Activated CD4-positive, alpha-beta T cell treated with anti-CD3 and anti-CD28 coated beads, Interleukin-2, amount 50 U/mL, for 16 hours (primary cell): ENCODE results near the gene LBHD1.
"Not testable (repeated sequence)": the region's sequence is repeated elsewhere in the genome, so short reads cannot be mapped to it uniquely, and the experiment has no call there.

Source experiments
- DNase-seq: peaks from one replicate; pipeline ENCODE4 v3.0.0-alpha.2; 2020

LBHD1 gene

GRCh38 chr11:62671608-62672389 lies at the start of gene LBHD1, which contains the start of gene UQCC3:
Gene LBHD1 (minus strand): TSS chr11:62672267. CDS start chr11:62670031, 2,236 bp downstream.
Gene UQCC3 (plus strand): TSS chr11:62671673. CDS start chr11:62671746, 73 bp downstream.
- peak; percentile 96 for DNase-seq

DNA sequence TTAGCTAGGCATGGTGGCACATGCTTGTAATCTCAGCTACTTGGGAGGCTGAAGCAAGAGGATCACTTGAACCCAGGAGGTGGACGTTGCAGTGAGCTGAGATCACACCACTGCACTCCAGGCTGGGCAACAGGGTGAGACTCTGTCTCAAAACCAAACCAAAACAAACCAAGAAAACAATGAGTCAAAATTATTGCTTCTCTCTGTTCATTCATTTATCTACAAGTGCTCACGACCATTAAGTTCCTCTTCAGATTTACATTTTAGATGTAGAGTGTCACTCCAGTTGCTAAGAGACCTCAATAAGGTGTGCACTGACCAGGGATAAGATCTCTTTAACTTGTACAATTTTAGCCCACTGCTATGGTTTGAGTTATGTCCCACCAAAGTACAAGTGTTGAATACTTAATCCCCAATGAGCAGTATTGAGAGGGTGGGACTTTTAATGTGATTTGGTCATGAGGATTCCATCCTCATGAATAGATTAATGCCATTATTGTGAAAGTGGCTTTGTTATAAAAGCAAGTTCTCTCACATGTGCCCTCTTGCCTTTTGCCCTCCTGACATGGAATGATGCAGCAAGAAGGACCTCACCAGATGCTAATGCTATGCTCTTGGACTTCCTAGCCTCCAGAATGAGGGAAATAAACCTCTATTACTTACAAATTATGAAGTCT lies 47.4 kb upstream of the LBHD1 start:
- peak; percentile 39 for DNase-seq

- DNase-seq: no peak
Observed at GRCh38 chr11:62716816-62717215, 44.7 kb upstream of the LBHD1 start.

- DNase-seq: no peak
Observed at GRCh38 chr11:62716206-62716605, 44.1 kb upstream of the LBHD1 start.

DNA sequence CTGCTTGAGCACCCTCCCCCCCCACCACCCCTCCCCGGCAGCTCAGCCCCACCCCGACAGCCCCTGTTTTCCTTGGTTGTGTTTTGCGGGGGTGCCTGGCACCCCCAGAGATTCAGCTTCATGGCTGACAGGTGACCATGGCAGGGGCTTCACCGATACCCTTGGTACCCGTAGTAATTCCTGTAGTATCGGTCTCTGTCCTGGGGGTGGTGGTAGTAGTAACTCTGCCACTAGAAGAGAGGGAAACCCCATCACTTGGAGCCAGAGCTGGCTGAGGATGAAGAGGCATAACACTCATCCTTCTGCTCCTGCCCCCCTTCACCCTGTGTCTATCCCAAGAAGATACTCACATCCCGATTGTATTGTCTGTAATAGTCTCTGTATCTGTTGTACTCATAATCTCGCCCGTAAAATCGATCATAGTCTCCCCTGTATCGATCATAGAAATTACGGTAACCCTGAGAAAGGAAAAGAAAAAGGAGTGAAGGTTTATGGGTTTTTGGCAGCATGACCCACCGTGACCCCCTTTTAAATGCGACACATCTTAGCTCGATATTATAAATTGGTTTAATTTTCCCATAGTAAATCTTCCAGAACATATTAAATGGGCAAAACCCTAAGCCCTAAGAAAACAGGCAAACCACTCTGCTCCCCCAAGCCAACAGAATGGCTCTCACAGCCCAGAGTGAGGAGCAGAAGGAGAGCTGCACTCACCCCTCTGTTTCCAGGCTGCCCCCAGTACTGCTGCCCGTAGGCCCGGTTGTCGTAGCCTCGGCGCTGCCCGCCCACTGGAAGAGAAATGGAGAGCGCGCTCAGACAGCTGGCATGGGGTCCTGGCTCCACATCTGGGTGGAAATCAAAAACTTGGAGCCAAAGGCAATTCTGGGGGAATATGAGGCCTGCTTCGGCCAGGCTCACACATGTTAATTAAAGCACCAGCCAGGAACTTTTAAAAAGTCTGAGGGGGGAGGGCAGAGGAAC lies 43.4 kb upstream of the LBHD1 start:
- DNase-seq: no peak

DNA sequence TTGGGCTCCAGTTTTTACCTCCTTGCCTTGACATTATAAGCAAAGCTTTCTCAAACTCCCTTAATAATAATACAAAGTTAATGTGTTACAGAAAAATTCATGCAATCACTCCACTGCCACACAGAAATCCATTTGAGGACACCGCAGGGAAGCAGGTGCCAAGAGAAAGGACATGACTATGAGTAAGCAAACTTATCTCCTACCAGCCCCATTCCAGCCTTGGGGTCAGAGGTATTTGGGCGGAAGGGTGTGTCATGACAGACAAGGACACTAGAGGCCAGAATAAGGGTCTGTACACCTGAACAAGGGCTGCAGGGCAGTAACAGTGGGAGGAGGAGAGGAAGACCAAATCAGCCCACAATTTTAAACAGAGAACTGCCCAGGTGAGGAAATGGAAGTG lies 41.3 kb upstream of the LBHD1 start:
- DNase-seq: no peak

DNA sequence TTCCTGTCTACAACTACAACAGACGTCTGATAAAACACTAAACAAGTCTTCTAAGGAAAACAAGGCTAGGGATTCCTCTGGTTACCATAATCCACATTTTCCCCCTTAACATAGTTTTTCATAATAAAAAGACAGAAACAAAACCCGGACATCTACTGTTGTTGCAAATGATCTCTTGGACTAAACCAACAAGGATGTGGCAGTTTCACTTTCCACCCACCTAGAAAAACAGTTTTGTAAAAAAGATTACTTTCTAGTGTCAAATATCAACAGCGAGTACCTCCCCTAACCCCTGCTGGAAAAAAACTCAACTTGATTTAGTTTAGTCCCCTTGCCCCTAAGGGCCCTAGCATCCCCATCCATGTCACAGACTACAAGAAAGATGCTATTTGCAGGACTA lies 40.8 kb upstream of the LBHD1 start:
- DNase-seq: no peak

- no peak for DNase-seq
Observed at GRCh38 chr11:62712276-62712812, 40.3 kb upstream of the LBHD1 start.

- no peak for DNase-seq
Observed at GRCh38 chr11:62710001-62710345, 37.9 kb upstream of the LBHD1 start.

- DNase-seq: peak; percentile 98
Observed at GRCh38 chr11:62709247-62710000, 37.4 kb upstream of the LBHD1 start.

DNA sequence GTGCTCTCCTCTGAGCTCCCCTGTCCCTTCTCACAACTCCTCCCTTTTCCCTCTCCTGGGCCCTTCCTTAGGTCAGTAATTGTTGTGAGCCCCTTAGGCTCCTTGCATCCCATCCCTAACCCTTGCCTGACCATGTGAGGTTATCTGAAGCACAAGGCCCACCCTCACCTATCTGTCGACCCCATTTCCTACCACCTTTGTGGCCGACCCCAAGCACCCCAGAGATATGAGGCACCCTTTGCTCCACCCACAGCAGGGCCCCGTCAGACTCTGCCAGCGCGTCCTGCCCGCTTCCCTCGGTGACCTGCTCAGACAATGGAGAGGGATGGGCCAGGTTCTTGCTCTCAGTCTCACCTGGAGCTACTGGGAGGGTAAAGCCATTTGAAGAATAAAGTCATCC lies 36.7 kb upstream of the LBHD1 start:
- no peak for DNase-seq

- DNase-seq: no peak
Observed at GRCh38 chr11:62708392-62708791, 36.3 kb upstream of the LBHD1 start.

DNA sequence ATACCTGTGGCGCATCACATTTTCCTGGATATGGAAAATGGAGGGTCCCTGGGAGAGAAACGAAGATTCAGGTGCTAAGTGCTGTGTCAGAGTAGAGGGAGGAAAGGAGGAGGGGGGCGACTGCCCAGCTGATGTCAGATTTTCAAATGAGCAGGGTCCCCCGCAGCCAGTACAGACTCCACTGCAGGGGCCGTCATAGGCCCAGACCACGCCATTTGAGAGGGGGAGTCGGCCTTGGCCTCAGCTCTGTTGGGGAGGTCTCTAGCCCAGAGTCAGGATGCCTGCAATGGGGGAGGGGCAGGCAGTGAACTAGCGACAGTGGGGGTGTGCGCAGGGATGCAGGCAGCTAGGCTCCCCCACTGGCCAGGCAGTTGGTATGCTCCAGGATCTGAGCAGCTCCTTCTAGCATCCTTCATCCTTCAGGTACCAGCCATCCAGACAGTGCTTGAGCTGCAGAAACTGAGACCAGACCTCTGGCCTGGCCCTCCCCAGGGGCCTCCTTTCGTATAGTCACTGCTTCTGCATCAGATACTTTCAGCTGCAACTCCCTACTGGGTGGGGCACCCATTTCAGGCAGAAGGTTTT lies 35.3 kb upstream of the LBHD1 start, which contains the start of the genes BSCL2 and GNG3:
BSCL2 (minus strand) TSS at position 148 of the 585 bp plus-strand sequence. CDS start 229 bp downstream, outside the sequence.
GNG3 (plus strand) TSS at position 400 of the 585 bp plus-strand sequence. CDS start 620 bp downstream, outside the sequence.
- DNase-seq: no peak

DNA sequence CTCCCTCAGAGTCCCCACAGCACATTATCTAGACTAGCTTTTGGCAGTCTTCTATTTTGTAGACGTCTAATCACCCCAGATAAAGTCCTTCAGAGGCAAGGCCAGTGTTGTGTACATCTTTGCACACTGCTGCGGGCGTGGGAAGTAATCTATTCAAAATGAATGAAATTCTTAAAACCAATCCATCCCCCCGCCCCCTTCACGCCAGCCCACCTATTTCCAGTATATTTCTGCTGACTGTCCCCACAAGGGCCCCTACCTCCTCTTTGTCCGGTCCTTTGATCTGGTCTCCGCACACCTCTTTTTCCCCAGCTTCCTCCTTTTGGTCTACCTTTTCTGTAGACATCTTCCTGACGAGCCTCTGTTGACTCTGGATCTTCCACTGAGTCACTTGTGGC lies 34.8 kb upstream of the LBHD1 start:
- no peak for DNase-seq

DNA sequence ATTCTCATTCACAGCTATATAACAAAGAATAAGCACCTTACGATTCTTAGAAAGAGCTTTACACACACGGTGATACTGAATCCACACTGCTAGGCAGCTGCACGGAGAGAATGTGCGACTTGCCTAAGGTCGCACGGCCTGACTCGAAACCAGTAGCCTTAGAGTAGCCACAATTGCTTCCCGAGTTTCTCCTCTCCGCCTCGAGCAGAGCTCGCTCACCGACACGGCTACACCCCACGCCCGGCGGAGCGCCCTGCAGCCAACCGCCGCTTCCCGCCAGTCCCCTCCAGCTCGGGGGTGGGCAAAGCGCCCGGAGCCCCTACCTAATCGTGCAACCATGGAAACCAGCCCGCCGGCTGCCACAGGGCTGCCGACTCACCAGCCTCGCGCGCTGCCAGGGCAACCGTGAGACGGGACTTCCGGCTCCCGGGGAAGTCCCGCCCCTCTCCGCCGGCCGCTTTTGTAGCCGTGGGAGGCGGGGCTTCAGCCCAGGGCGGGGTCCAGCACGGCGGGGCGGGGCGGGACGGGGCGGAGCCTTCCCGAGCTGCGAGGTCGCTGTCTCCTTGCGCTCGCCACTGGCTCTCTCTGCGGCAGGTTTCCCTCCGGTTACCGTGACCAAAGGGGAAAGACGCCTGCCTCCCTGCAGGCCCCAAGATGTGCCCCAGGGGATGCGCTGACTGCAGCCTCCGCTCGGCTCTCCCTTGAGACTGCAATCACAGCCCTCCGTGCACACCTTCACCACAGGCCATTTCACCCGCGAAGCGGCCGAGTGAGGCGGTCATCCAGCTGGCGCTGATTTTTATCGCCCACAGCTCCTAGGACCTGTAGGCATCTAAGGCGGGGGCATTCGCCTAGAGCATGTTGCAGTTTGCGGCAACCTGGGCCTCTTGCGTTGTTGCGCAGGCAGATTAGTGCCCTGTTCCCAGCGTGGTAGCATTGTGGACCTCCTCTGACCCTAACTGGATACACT lies 34.1 kb upstream of the LBHD1 start:
- DNase-seq: peak; percentile 95

DNA sequence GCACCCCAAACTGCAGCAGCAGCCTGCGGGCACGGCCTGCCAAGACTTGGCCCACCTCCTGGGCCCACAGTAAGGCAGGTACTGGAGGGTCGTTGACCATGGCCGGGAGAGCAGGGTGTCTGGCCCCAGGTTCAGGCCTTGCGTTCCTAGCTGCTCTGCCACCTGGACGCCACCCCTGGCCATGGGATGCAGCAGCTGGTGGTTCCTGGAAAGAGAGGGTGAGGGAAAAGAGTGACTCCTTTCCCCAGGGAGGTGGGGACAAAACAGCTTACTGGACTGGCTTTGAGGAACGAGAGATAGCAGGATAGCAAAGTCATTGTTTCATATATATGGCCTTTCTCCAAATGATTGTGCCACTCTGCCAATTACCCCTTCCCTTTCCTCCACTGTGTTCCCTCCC lies 33.3 kb upstream of the LBHD1 start:
- no peak for DNase-seq

- not testable (repeated sequence) for DNase-seq
Observed at GRCh38 chr11:62703921-62704320, 31.9 kb upstream of the LBHD1 start.

DNA sequence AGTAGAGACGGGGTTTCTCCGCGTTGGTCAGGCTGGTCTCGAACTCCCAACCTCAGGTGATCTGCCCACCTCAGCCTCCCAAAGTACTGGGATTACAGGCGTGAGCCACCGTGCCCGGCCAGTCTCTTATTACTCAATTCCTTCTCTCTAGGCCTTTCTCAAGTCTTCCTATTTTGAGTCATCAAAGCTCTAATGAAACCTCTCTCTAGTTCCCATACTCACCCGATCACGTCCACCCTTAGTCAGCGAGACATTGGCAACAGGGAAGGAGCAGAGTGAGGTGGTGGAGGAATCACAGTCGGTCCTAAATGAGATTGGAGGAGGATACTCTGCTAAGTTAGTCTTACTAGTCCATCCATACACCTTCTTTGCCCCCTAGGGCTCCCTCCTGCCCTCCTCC lies 30.2 kb upstream of the LBHD1 start:
- DNase-seq: peak; percentile 63

DNA sequence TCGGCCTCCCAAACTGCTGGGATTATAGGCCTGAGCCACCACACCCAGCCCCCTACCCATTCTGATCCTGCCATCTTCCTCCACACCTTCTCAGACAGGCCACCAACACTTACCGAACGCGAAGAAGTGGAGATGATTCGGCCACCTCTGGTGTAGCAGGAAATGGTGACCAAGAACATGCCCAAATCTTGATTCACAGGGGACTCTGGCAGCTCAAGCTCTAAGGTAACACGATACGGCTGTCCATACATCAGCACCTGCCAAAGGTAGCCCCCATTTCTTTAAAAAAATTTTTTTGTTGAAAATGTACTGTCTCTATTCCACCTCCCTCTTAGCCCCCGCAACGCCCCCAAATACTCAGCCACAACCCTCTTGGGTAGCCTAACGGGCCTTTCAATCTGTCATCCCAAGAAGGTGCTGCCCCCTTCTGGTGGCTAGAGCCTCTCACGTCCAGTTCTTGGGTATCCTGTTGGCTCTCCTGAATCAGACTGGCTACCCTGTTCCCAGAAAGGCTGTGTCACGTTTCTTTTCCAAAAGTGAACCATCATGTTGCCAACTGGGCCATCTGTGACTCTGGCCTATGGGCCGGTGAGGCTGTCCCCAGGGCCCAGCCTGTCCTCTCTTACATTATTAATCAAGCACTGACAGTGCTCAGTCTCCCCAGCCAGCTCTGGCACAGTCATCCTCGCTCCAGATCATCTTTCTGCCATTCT lies 22.5 kb upstream of the LBHD1 start:
- peak; percentile 77 for DNase-seq
